Memory B cell (primary cell): ENCODE results near the gene BIVM.

Experiments used
- ATAC-seq: fragments of 150-1000 bp; cut with Tn5 transposase; 2 replicates; pipeline ENCODE4 v1.10.0; 2021; ENCODE audit warnings: low read depth, mild to moderate bottlenecking, moderate library complexity
- DNase-seq, 2 donors: peaks; one replicate each; pipeline ENCODE4 v3.0.0; 2022; ENCODE audit warnings: low spot score in 2 of 2
- H3K27ac Mint-ChIP-seq: one replicate; pipeline ENCODE4 v1.8.0; 2022; ENCODE audit warnings: mild to moderate bottlenecking, moderate library complexity, mixed read lengths
- H3K27me3 Mint-ChIP-seq: one replicate; pipeline ENCODE4 v1.8.0; 2022; ENCODE audit warnings: mixed read lengths
- H3K36me3 Mint-ChIP-seq: one replicate; pipeline ENCODE4 v1.8.0; 2022; ENCODE audit warnings: mild to moderate bottlenecking, mixed read lengths
- H3K4me1 Mint-ChIP-seq: one replicate; pipeline ENCODE4 v1.8.0; 2022; ENCODE audit warnings: mixed read lengths
- H3K4me3 Mint-ChIP-seq: one replicate; pipeline ENCODE4 v1.8.0; 2022; ENCODE audit warnings: mild to moderate bottlenecking, moderate library complexity, mixed read lengths
- H3K9me3 Mint-ChIP-seq: one replicate; pipeline ENCODE4 v1.8.0; 2022; ENCODE audit warnings: mixed read lengths

Gene BIVM

GRCh38 chr13:102807699-102808098 lies 8.8 kb downstream of the BIVM start:
- H3K4me3 Mint-ChIP-seq, result no peak overlapping the region
- no peaks in the 10 kb centered on the region for H3K27me3 Mint-ChIP-seq
- H3K27ac Mint-ChIP-seq, result no peak overlapping the region
- H3K36me3 Mint-ChIP-seq, result peaks cover 4% of the 10 kb centered on the region
- peaks cover 6% of the 10 kb centered on the region for H3K9me3 Mint-ChIP-seq
- DNase-seq (no peak), ATAC-seq (no peak)
- H3K4me1 Mint-ChIP-seq, result peaks cover 3% of the 10 kb centered on the region

DNA sequence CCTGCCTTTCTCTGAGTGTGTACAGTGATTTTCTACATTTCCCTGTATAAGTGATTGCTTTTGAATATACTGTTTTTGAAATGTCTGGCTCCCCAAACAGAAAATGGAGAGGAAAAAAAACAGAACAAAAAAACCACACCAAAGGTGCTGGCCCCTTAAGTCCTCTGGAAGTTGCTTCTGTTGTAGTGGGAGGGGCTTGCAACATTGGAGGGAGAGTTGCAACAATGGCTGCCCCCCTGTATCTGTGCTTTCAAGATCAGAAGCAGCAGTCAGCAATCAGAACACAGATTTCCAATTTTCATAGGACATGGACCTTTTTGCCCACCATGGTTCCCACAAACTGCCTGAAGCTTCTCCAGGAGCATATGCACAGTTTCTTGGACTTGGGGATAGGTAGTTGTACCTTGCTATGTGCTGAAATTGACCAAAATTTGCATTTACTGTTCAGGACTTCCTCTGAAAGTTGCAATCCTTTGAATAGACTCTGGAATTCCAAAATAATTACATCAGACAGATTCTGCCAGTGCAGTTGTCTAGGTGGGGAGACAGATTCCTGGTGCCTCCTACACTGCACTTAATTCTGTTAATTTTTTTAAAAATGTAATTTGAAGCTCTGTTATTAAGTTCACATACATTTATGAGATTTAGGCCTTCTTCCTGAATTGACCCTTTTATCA lies 13.8 kb downstream of the BIVM start:
- Mint-ChIP-seq H3K27ac (no peak overlapping the region), H3K4me1 (peaks cover 3% of the 10 kb centered on the region), H3K4me3 (no peak overlapping the region), H3K9me3 (peaks cover 4% of the 10 kb centered on the region), H3K27me3 (no peaks in the 10 kb centered on the region), H3K36me3 (peaks cover 6% of the 10 kb centered on the region)
- no peak for ATAC-seq
- no peak for DNase-seq

DNA sequence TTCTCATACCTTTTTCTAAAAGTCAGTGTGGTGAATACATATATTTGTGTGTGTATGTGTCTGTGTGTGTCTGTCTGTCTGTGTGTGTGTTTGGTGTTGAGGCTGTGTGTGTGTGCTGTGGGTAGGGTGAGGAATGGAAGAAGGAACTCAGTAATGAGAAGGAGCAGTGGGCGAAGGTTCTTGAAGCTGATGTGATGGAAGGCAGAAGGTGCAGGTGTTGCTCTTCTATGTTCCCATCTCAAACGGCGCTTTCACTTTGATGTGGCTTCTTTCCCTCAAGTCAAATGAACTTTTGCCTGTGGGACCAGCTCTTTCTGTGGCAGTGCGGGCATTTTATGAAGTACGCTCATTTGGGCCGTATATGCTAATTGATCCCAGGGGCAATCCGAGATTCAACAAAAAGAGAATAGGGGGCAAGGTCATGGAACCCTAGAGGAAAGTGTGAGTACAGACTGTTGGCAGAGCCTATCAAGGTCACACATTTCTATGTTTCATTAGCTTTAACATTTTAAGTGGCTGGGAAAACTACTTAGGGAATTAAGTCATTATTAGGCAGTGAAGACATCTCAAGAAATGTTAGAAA lies 15.2 kb downstream of the BIVM start:
- Mint-ChIP-seq H3K4me1 (peaks cover 3% of the 10 kb centered on the region), H3K27me3 (no peaks in the 10 kb centered on the region), H3K27ac (no peak overlapping the region), H3K36me3 (peaks cover 6% of the 10 kb centered on the region), H3K9me3 (peaks cover 4% of the 10 kb centered on the region), H3K4me3 (no peak overlapping the region)
- DNase-seq (no peak), ATAC-seq (no peak)

DNA sequence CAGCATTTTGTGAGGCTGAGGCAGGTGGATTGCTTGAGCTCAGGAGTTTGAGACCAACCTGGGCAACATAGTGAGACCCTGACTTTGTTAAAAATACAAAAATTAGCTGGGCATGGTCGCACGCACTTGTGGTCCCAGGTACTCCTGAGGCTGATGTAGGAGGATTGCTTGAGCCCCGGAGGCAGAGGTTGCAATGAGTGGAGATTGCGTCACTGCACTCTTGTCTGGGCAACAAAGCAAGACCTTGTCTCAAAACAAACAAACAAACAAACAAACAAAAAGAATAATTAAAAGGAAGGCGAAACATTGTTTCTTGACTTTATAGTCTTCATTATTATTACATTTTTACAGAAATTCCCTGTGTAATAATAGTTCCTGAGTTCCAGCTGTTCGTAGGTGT lies 15.9 kb downstream of the BIVM start:
- no peak for DNase-seq
- Mint-ChIP-seq H3K9me3 (peaks cover 4% of the 10 kb centered on the region), H3K36me3 (peaks cover 6% of the 10 kb centered on the region), H3K27me3 (no peaks in the 10 kb centered on the region), H3K27ac (no peak overlapping the region), H3K4me3 (no peak overlapping the region), H3K4me1 (peaks cover 3% of the 10 kb centered on the region)
- no peak for ATAC-seq

- Mint-ChIP-seq H3K27me3 (no peaks in the 10 kb centered on the region), H3K4me1 (peaks cover 3% of the 10 kb centered on the region), H3K9me3 (peaks cover 4% of the 10 kb centered on the region), H3K4me3 (no peak overlapping the region), H3K27ac (no peak overlapping the region), H3K36me3 (peaks cover 6% of the 10 kb centered on the region)
- ATAC-seq (no peak), DNase-seq (no peak)
These were observed 16.9 kb downstream of the BIVM start for GRCh38 chr13:102815788-102816187.

GRCh38 chr13:102816708-102817107 lies 17.8 kb downstream of the BIVM start:
- Mint-ChIP-seq H3K9me3 (peaks cover 4% of the 10 kb centered on the region), H3K4me1 (peaks cover 3% of the 10 kb centered on the region), H3K36me3 (peaks cover 6% of the 10 kb centered on the region), H3K27ac (no peak overlapping the region), H3K27me3 (no peaks in the 10 kb centered on the region), H3K4me3 (no peak overlapping the region)
- no peak for ATAC-seq
- no peak for DNase-seq

DNA sequence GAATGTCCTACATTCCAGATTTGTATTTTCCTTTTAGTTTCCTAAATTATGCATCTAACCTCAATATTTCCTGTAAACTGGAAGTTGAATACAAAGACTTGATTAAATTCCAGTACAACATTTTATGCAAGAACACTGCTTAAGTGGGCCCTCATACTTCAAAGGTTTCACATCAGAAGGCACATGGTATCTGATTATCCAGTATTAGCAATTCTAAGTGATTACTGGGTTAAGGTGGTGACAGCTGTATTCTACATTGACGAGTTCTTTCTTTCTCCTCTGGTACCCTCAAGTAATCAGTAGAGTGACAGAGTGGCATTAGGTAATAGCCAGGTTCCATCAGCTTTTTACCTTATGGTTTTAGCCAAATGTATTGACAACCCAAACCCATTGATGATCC lies 18.3 kb downstream of the BIVM start:
- Mint-ChIP-seq H3K36me3 (peaks cover 6% of the 10 kb centered on the region), H3K9me3 (no peaks in the 10 kb centered on the region), H3K27ac (no peak overlapping the region), H3K27me3 (no peaks in the 10 kb centered on the region), H3K4me1 (peaks cover 3% of the 10 kb centered on the region), H3K4me3 (no peak overlapping the region)
- ATAC-seq, result no peak
- no peak for DNase-seq

DNA sequence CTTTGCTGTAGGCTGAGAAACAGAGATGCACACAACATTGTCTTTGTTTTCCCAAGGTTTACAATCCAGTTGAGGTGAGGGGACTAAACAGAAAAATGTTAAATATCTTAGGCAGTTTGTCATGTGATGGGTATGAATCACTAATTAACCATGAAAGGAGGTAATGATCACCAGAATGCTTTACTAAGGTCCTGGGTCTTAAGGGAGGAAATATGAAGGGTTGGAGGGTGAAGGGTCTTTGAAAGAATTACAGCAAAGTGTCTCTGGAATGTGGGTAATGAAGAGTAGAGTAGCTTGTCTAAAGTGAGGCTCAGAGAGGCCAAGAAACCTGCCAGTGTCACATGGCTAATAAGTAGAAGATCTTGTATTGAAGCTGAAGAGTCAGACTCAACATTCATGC lies 19.0 kb downstream of the BIVM start:
- ATAC-seq (no peak), DNase-seq (no peak)
- H3K27ac Mint-ChIP-seq, result no peak overlapping the region
- no peaks in the 10 kb centered on the region for H3K27me3 Mint-ChIP-seq
- H3K4me1 Mint-ChIP-seq, result peaks cover 3% of the 10 kb centered on the region
- peaks cover 10% of the 10 kb centered on the region for H3K36me3 Mint-ChIP-seq
- H3K4me3 Mint-ChIP-seq, result no peak overlapping the region
- H3K9me3 Mint-ChIP-seq, result no peaks in the 10 kb centered on the region

DNA sequence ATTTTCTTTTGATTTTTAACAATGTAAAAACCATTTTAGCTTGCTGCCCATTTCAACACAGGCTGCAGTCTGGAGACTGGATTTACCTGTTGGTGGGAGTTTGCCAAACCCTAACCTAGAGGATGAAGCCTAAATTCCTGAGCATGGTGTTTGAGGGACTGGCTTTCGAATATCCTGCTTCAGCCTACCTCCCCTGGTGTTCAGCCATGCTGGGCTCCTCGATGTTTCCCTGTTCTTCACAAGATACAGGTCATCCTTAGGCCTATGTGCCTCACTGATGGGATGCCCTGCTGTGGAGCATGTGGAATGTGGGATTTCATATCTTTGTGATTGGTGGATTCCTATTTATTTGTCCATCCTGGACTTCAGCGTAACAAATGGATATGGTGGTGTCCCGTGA lies 26.5 kb downstream of the BIVM start:
- Mint-ChIP-seq H3K4me3 (no peak overlapping the region), H3K4me1 (no peaks in the 10 kb centered on the region), H3K9me3 (no peaks in the 10 kb centered on the region), H3K27ac (no peak overlapping the region), H3K27me3 (no peaks in the 10 kb centered on the region), H3K36me3 (peaks cover 23% of the 10 kb centered on the region)
- ATAC-seq, result no peak
- no peak for DNase-seq

DNA sequence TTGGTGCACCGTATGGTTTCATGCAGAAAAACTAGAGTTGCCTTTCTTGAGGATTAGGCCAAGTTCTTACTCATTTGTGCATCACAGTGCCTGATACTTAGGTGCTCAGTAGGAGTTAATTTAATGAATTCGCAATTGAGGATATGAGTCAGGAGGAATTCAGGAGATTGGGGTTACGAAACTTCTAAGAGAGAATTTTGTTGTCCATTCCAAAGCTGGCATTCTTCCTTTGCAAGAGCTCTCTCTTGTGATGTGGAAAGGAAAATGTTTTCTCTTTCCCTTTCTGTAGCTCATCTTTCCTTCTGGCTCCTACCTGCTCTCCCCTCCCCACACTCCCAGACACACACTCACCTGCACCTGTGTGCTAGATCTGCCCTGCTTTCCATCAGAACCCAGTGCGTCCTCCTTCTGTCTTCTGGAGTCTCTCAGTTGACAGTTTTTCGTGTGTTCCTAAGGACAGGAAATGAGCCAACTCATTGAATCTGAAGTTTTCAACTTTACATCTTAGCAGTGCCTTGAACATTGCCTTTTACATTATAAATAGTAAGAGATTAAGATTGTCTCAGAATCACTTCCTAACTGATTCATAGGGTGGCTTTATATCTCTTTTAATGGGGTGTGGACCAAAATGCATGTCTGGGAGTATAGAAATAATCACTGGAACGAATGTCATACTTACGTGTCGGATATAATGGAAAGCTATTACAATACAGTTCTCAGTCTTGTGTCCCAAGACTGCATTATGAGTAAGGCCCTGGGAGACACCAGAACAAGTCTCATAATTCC lies 27.2 kb downstream of the BIVM start:
- peaks cover 23% of the 10 kb centered on the region for H3K36me3 Mint-ChIP-seq
- H3K27me3 Mint-ChIP-seq, result no peaks in the 10 kb centered on the region
- H3K9me3 Mint-ChIP-seq, result no peaks in the 10 kb centered on the region
- H3K27ac Mint-ChIP-seq, result no peak overlapping the region
- no peak for DNase-seq
- H3K4me1 Mint-ChIP-seq, result no peaks in the 10 kb centered on the region
- ATAC-seq, result no peak
- no peak overlapping the region for H3K4me3 Mint-ChIP-seq

DNA sequence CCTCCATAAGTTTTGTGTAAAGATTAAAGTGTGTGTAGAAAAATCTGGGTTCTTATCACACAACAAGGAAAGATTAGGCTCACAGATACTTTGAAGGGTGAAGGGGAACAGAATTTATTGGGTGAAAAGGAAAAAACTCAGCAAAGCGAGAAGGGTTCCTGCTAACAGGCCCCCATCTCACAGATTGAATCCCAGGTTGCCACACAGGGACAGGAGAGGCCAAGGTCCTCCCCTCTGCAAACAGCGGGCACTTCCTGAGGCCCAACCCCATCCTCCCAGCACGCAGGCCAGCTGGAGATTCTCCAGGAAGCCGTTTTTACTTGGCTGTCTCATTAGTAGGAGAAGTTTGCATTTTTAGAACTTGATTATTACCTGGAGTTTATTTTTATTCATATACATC lies 31.7 kb downstream of the BIVM start:
- Mint-ChIP-seq H3K27ac (no peak overlapping the region), H3K36me3 (peaks cover 11% of the 10 kb centered on the region), H3K9me3 (no peaks in the 10 kb centered on the region), H3K4me1 (no peaks in the 10 kb centered on the region), H3K27me3 (no peaks in the 10 kb centered on the region), H3K4me3 (no peak overlapping the region)
- no peak for ATAC-seq
- no peak for DNase-seq

- no peak overlapping the region for H3K27ac Mint-ChIP-seq
- no peak for ATAC-seq
- no peaks in the 10 kb centered on the region for H3K27me3 Mint-ChIP-seq
These were observed 37.6 kb downstream of the BIVM start for GRCh38 chr13:102836471-102836870.

DNA sequence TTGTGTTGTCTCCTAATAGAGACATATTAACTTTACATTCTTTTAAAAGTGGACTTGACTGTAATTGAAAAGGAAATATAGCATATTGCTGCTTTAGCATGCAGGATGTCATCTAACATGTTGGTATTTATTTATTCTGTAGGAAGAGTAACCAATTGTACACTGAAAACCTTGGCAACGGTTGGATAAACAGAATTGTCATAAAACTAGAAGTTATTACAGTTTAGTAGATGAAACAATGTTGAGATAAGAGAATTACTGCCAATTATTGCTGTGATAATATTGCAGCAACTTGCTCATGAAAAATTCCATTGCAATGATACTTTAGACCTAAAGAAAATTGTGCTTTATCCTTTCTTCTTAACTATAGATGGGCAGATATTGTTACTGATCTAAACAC lies 39.4 kb downstream of the BIVM start:
- no peak for ATAC-seq
- Mint-ChIP-seq H3K27me3 (no peaks in the 10 kb centered on the region), H3K9me3 (no peaks in the 10 kb centered on the region), H3K36me3 (peaks cover 5% of the 10 kb centered on the region), H3K4me1 (no peaks in the 10 kb centered on the region), H3K27ac (no peak overlapping the region), H3K4me3 (no peak overlapping the region)
- DNase-seq, result no peak

More at GRCh38 chr13:102836471-102836870, 37.6 kb downstream of the BIVM start:
- H3K4me3 Mint-ChIP-seq, result no peak overlapping the region
- H3K4me1 Mint-ChIP-seq, result no peaks in the 10 kb centered on the region
- H3K36me3 Mint-ChIP-seq, result peaks cover 5% of the 10 kb centered on the region
- no peak for DNase-seq
- no peaks in the 10 kb centered on the region for H3K9me3 Mint-ChIP-seq

- Mint-ChIP-seq H3K36me3 (peaks cover 5% of the 10 kb centered on the region), H3K4me3 (no peak overlapping the region), H3K4me1 (no peaks in the 10 kb centered on the region), H3K9me3 (no peaks in the 10 kb centered on the region), H3K27me3 (no peaks in the 10 kb centered on the region), H3K27ac (no peak overlapping the region)
- no peak for ATAC-seq
- no peak for DNase-seq
These were observed 40.1 kb downstream of the BIVM start for GRCh38 chr13:102838982-102839381.
